HEK293T (cell line): Measurements from ENCODE around the gene KLK14.

Experiments
- CTCF ChIA-PET: fragments of 350-600 bp; formaldehyde crosslinking; extraction: SDS; loops from one replicate; lab custom pipeline; 2021; ENCODE audit warnings: antibody characterized with exemption, inconsistent platforms; lab: Yijun Ruan, JAX
- POLR2A ChIA-PET: fragments of 350-600 bp; formaldehyde crosslinking; extraction: SDS; loops from one replicate; lab custom pipeline; 2020; ENCODE audit warnings: antibody characterized with exemption, inconsistent platforms; lab: Yijun Ruan, JAX
- DNase-seq: peaks from one replicate; pipeline ENCODE4 v3.0.0; 2012; ENCODE audit warnings: mixed read lengths; ENCODE audit errors: extremely low spot score
- ARNT ChIP-seq: fragments of 450-650 bp; IDR thresholded peaks from 2 replicates; pipeline ENCODE4 v1.6.1; 2017; ENCODE audit warnings: mild to moderate bottlenecking
- BHLHE40 ChIP-seq: fragments of 450-650 bp; IDR thresholded peaks from 2 replicates; pipeline ENCODE4 v1.6.1; 2016; ENCODE audit warnings: mild to moderate bottlenecking, moderate library complexity, borderline replicate concordance
- CTBP1 ChIP-seq: fragments of 450-650 bp; IDR thresholded peaks from 2 replicates; pipeline ENCODE4 v1.6.1; 2016; ENCODE audit warnings: borderline replicate concordance
- ELF4 ChIP-seq: fragments of 450-650 bp; IDR thresholded peaks from 2 replicates; pipeline ENCODE4 v1.6.1; 2017; ENCODE audit warnings: antibody characterized with exemption
- FOXA1 ChIP-seq: fragments of 450-650 bp; IDR thresholded peaks from 2 replicates; pipeline ENCODE4 v1.6.1; 2016; ENCODE audit warnings: mild to moderate bottlenecking
- FOXK2 ChIP-seq: fragments of 450-650 bp; IDR thresholded peaks from 2 replicates; pipeline ENCODE4 v1.6.1; 2016; ENCODE audit warnings: mild to moderate bottlenecking
- FOXM1 ChIP-seq: fragments of 450-650 bp; IDR thresholded peaks from 2 replicates; pipeline ENCODE4 v1.6.1; 2017; ENCODE audit warnings: mild to moderate bottlenecking, borderline replicate concordance
- HDGF ChIP-seq: fragments of 450-650 bp; IDR thresholded peaks from 2 replicates; pipeline ENCODE4 v1.6.1; 2017; ENCODE audit warnings: antibody characterized with exemption, borderline replicate concordance
- L3MBTL2 ChIP-seq: fragments of 450-650 bp; conservative IDR thresholded peaks from 2 replicates; pipeline ENCODE4 v1.6.1; 2016; ENCODE audit warnings: mild to moderate bottlenecking
- LEF1 ChIP-seq: fragments of 450-650 bp; IDR thresholded peaks from 2 replicates; pipeline ENCODE4 v1.6.1; 2017; ENCODE audit warnings: mild to moderate bottlenecking, borderline replicate concordance
- NFRKB ChIP-seq: fragments of 450-650 bp; IDR thresholded peaks from 2 replicates; pipeline ENCODE4 v1.6.1; 2016; ENCODE audit warnings: mild to moderate bottlenecking, moderate library complexity
- SP1 ChIP-seq: fragments of 450-650 bp; IDR thresholded peaks from 2 replicates; pipeline ENCODE4 v1.6.1; 2017
- SUZ12 ChIP-seq: fragments of 450-650 bp; IDR thresholded peaks from 2 replicates; pipeline ENCODE4 v1.6.1; 2016; ENCODE audit warnings: mild to moderate bottlenecking
- TARDBP ChIP-seq: fragments of 450-650 bp; IDR thresholded peaks from 2 replicates; pipeline ENCODE4 v1.6.1; 2016
- ZNF384 ChIP-seq: fragments of 450-650 bp; IDR thresholded peaks from 2 replicates; pipeline ENCODE4 v1.6.1; 2016
- TF ChIP-seq, protein P1 (sequence below): fragments of 450-650 bp; IDR thresholded peaks from 2 replicates; pipeline ENCODE4 v1.6.1; 2016

Gene KLK14

DNA sequence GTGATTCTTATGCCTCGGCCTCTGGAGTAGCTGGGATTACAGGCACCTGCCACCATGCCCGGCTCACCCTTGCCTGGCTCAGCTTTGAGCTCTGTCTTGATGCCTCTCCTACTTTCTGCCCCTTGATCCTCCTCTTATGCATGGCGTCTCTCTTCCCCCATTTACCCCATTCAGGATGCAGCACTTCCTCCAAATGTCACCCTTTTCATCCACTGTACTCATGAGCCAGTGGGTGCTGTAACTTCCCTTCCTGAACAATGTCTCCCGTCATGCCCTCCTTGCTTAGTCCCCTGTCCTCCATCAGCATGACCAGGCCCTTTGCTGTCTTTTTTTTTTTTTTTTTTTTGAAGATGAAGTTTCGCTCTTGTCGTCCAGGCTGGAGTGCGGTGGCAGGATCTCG lies 38.6 kb upstream of the KLK14 start:
- POLR2A ChIA-PET, result no interaction called here
- no peak for DNase-seq
- CTCF ChIA-PET, result no interaction called here
- TF ChIP-seq FOXM1 (no peak), BHLHE40 (no peak), SUZ12 (no peak), ZNF384 (no peak), ARNT (no peak), FOXA1 (no peak), HDGF (no peak), NFRKB (no peak), ELF4 (no peak), FOXK2 (no peak), L3MBTL2 (no peak)

DNA sequence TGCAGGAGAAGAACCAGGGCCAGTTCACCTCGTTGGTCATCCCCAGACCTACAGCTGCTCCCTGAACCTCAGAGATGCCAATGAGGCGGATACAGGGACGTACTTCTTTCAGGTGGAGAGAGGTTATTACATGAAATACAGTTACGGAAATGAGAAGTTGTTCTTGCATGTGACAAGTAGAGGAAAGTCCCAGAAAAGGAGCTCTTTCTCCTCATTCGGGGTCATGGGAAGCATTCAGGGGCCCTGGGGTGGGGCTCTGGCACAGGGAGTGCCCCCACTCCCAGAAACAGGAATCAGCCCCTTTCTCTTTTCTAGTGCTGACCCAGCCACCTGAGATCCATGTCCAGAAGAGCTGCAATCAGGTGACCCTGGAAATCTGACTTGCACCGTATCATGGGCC lies 37.5 kb upstream of the KLK14 start:
- TF ChIP-seq SP1, result no peak
- TF ChIP-seq TARDBP, result no peak
- TF ChIP-seq L3MBTL2, result no peak
- no peak for TF ChIP-seq ARNT
- TF ChIP-seq FOXA1, result no peak
- no peak for TF ChIP-seq ELF4
- no peak for TF ChIP-seq NFRKB
- no peak for TF ChIP-seq FOXM1
- TF ChIP-seq, protein P1, sequence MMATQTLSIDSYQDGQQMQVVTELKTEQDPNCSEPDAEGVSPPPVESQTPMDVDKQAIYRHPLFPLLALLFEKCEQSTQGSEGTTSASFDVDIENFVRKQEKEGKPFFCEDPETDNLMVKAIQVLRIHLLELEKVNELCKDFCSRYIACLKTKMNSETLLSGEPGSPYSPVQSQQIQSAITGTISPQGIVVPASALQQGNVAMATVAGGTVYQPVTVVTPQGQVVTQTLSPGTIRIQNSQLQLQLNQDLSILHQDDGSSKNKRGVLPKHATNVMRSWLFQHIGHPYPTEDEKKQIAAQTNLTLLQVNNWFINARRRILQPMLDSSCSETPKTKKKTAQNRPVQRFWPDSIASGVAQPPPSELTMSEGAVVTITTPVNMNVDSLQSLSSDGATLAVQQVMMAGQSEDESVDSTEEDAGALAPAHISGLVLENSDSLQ, result no peak
- CTCF ChIA-PET, result interaction anchor here (0.7 kb wide), 1 partner anchor 10 kb away, joined by 5 read pairs; no protein-coding TSS in a partner anchor
- DNase-seq, result no peak
- POLR2A ChIA-PET, result no interaction called here

DNA sequence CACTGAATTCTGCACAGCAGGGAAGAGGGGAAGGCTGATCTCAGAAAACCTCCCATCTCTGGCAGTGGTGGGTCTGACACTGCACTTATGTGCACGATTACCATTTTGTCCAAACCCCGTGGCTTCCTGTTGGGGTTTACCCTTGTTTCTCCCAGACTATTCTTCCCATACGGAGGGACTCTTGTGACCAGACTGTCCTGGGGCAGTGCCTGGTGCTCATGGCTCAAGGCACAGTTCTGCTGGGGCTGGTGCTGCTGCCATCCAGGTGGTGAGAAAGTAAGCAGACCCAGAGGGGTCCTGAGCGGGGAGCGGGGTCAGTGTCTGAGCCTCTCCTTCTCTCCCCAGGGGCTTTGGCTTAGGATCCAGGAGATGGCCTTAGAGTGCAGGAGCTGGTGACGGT lies 36.9 kb upstream of the KLK14 start:
- POLR2A ChIA-PET, result no interaction called here
- CTCF ChIA-PET, result no interaction called here
- no peak for TF ChIP-seq ZNF384
- TF ChIP-seq CTBP1, result no peak
- TF ChIP-seq FOXM1, result no peak
- TF ChIP-seq LEF1, result no peak
- TF ChIP-seq TARDBP, result no peak
- no peak for TF ChIP-seq NFRKB
- TF ChIP-seq FOXA1, result no peak
- no peak for TF ChIP-seq HDGF
- TF ChIP-seq, protein P1, result no peak
- TF ChIP-seq BHLHE40, result no peak
- no peak for TF ChIP-seq ELF4
- TF ChIP-seq SP1, result no peak
- no peak for TF ChIP-seq L3MBTL2
- TF ChIP-seq FOXK2, result no peak
- TF ChIP-seq ARNT, result no peak
- no peak for TF ChIP-seq SUZ12
- no peak for DNase-seq

DNA sequence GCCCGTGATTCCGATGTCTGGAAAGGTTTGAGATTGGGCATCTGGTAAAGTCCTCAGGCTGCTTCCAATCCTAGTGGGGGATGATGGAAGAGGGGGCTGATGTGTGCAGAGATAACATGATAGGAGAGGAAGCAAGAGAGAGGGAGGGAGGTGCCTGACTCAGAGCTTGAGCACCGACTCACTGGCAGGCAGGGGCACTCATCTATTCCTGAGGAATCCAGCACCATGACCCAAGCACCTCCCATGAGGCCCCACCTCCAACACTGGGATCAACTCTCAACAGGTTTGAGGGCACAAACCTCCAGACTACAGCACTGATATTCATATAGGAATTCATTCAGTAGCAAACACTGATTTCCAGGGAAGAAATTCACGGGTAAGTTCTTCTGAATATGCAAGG lies 36.4 kb upstream of the KLK14 start:
- no peak for DNase-seq
- TF ChIP-seq SUZ12 (no peak), BHLHE40 (no peak), SP1 (no peak), HDGF (no peak), NFRKB (no peak), TARDBP (no peak), LEF1 (no peak), ZNF384 (no peak), FOXM1 (no peak), CTBP1 (no peak), ELF4 (no peak), ARNT (no peak), FOXK2 (no peak), FOXA1 (no peak), L3MBTL2 (no peak)
- TF ChIP-seq, protein P1, result no peak
- ChIA-PET CTCF (no interaction called here), POLR2A (no interaction called here)

DNA sequence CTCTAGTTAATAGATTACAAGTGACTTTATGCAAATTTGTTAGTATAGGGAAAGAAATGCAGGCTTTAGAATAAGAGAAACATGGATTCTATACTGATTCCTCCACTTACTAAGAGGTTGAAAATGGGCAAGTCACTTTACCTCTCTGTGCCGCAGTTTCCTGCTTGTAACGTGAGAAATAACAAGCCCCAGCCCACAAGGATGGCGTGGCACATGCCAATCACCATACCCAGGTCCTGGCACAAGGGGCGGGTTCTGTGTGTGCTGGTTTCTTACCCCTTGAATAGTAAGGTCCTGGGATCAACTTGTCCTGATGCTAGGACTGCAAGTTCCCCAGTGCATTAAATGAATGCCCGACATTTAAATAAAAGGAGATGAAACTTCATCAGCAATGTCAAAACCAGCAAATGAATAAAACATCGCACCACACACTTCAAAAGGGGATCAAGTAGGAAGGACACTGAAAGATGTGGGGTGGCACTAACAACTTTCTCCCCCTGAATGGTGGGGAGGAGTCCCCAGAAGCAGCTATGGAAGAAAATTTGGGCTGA lies 34.1 kb upstream of the KLK14 start:
- TF ChIP-seq ARNT (no peak), SP1 (no peak), L3MBTL2 (no peak), BHLHE40 (no peak), TARDBP (no peak), CTBP1 (no peak), HDGF (no peak), FOXM1 (no peak), SUZ12 (no peak), FOXK2 (no peak), ELF4 (no peak)
- TF ChIP-seq, protein P1, result no peak
- POLR2A ChIA-PET, result no interaction called here

More for the DNA sequence above, 34.1 kb upstream of the KLK14 start:
- no peak for DNase-seq
- CTCF ChIA-PET, result no interaction called here
